SK-N-DZ (cell line): ENCODE data around the gene PTPRZ1.

ENCODE experiments used
- small RNA-seq, 2 experiments: library from RNA; depleted of rRNA; stranded (forward); fragments of <200 nt; gene quantifications; one replicate each; pipeline ENCODE3, GENCODE V24; 2014

The PTPRZ1 gene

Small RNA genes lying within 50 kb of the gene (small RNA-seq; reads per million reads assigned to genes)
- 0 reads per million in 2 experiments for gene RNU7-154P
